ENCODE data around the gene ART4.

GRCh38 chr12:14843425-14843887 is at the start of gene ART4:
- TF ChIP-seq CTCF (IDR thresholded peaks at IDR 0.05) (no peak), EP300 (IDR thresholded peaks at IDR 0.05) (no peak)

Data from ovary (tissue), 3 donors.